ENCODE data around the gene FAM89B. TPM values are rescaled to one million over a fixed set of nuclear protein-coding genes. Genes with fewer than 3 reads are reported as not detected.
A peak's percentile ranks its signal among the peaks of the same experiment; 100 is the strongest.

FAM89B gene
- total and polyA plus RNA-seq, 2 donors (not counting 1 experiment from before 2014, with no cell fraction given) = 30.4 to 50.2 TPM

DNA sequence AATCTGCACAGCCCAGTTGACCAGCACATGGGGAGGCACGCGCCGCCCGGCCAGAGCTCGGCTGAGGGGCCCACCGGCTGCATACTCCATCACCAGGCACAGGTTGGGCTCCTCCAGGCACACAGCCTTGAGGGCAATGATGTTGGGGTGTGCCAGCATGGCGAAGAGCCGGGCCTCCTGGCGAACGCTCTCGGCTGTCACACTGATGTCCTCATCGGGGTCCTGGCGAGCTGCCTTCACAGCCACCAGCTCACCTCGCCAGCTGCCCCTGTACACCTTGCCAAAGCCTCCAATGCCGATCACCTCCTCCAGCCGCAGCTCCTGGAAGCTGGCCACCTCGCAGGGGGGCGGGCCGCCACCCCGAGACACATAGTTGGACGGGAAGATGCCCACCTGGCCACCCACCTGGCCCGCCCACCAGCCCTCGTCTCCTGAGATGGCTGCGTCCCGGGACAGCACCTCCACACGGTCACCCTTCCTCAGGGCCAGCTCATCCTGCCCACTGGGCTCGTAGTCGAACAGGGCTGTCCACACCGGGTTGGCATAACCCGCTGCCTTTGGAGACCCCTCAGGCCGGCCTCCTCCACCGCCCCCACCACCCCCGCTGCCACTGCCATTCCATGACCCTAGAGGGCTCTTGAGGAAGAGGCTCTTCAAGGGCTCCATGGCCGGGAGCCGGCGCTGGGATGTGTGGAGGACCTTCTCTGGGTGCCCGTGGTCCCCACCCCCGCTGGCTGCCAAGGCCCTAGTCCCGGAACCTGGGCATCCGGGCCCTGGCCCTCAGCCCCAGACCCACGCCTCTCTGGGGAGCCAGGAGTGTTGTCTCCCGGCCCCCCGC is 41.0 kb downstream of the FAM89B start:
- Histone ChIP-seq H3K36me3 (replicated peaks in 1 of 2; ENCODE audit: control extremely low read depth in 1 of 2, control insufficient read depth in 1 of 2, extremely low read depth in 1 of 2, insufficient read depth in 2 of 2, low read length in 1 of 2) (peaks cover 0 to 38% of the 10 kb centered on the region in 2 experiments), H3K4me3 (ENCODE audit: control extremely low read depth in 1 of 5, extremely low read depth in 1 of 5, insufficient read depth in 1 of 5, low read depth in 2 of 5, low read length in 4 of 5) (peak overlapping the region; percentile 62 to 93 (median 88)), H3K9me3 (ENCODE audit: control extremely low read depth in 1 of 3, control insufficient read depth in 2 of 3, insufficient read depth in 1 of 3, low read length in 2 of 3) (no peaks in the 10 kb centered on the region), H3K79me2 (ENCODE audit: control insufficient read depth, insufficient read depth, low read length) (peaks cover 75% of the 10 kb centered on the region), H3K4me2 (replicated peaks; ENCODE audit: low read depth, low read length, poor library complexity, severe bottlenecking) (peak overlapping the region; percentile 84), H3K4me1 (ENCODE audit: control insufficient read depth in 2 of 2, insufficient read depth in 2 of 2, low read length in 2 of 2) (peaks cover 41 to 49% of the 10 kb centered on the region in 2 donors), H3K27me3 (replicated peaks in 1 of 4; ENCODE audit: control extremely low read depth in 1 of 4, control insufficient read depth in 3 of 4, insufficient read depth in 4 of 4, low read length in 3 of 4) (no peaks in the 10 kb centered on the region), H3K9ac (ENCODE audit: low read length) (peak overlapping the region; percentile 83), H3K27ac (ENCODE audit: low read length in 2 of 2) (peak overlapping the region; percentile 85 to 89), H4K20me1 (ENCODE audit: control insufficient read depth, insufficient read depth, low read length, poor library complexity, severe bottlenecking) (peaks cover 55% of the 10 kb centered on the region), H2AFZ (ENCODE audit: insufficient read depth, low read depth, low read length, poor library complexity, severe bottlenecking) (peak overlapping the region; percentile 80)
- H3K9me3 Mint-ChIP-seq (ENCODE audit: insufficient read depth) = no peaks in the 10 kb centered on the region
- H3K27me3 Mint-ChIP-seq = no peaks in the 10 kb centered on the region
- WGBS (ENCODE audit: insufficient coverage) = 7% methylated on average over 38 of the region's 43 CpGs
- CTCF ChIA-PET = interaction anchor here (0.6 to 3.8 kb wide), 9 partner anchors 8 to 87 kb away, joined by 3 to 21 read pairs (median 6); partner anchors contain the start of gene FAM89B
- TF ChIP-seq, protein P1, sequence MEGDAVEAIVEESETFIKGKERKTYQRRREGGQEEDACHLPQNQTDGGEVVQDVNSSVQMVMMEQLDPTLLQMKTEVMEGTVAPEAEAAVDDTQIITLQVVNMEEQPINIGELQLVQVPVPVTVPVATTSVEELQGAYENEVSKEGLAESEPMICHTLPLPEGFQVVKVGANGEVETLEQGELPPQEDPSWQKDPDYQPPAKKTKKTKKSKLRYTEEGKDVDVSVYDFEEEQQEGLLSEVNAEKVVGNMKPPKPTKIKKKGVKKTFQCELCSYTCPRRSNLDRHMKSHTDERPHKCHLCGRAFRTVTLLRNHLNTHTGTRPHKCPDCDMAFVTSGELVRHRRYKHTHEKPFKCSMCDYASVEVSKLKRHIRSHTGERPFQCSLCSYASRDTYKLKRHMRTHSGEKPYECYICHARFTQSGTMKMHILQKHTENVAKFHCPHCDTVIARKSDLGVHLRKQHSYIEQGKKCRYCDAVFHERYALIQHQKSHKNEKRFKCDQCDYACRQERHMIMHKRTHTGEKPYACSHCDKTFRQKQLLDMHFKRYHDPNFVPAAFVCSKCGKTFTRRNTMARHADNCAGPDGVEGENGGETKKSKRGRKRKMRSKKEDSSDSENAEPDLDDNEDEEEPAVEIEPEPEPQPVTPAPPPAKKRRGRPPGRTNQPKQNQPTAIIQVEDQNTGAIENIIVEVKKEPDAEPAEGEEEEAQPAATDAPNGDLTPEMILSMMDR (IDR thresholded peaks at IDR 0.05) = no peak
- TF ChIP-seq EZH2 (IDR thresholded peaks at IDR 0.05; ENCODE audit: borderline replicate concordance, insufficient read depth, low read depth, low read length, poor library complexity, severe bottlenecking) = no peak
- peak overlapping the region; percentile 67 for H3K27ac Mint-ChIP-seq
- ATAC-seq (ENCODE audit: low read depth) (no peak), DNase-seq (no peak)
- POLR2A ChIA-PET = interaction anchor here (1.0 to 3.9 kb wide), 5 partner anchors 15 to 73 kb away, joined by 3 to 18 read pairs (median 8); partner anchors contain the start of genes EHBP1L1, FAM89B and KCNK7
- peak overlapping the region; percentile 98 for H3K4me3 Mint-ChIP-seq
- intact Hi-C loops (cut with micrococcal nuclease) = loop anchor here (10.0 kb wide), 1 partner anchor 499 kb away; the partner anchor contains the start of genes TM7SF2 and ZNHIT2
- peaks cover 59% of the 10 kb centered on the region for H3K4me1 Mint-ChIP-seq
